Upper lobe of left lung (tissue), 6 donors: ENCODE measurements around the gene HABP2. TPM values are rescaled to one million over a fixed set of nuclear protein-coding genes. Genes with fewer than 3 reads are reported as not detected.

Experiments
- ATAC-seq, 2 donors: fragments of 200-7000 bp; cut with Tn5 transposase; one replicate each; pipeline ENCODE4 v1.9.1; 2022; ENCODE audit warnings: mild to moderate bottlenecking in 2 of 2, moderate library complexity in 2 of 2; ENCODE audit not compliant: low FRiP score in 2 of 2
- DNase-seq, 2 donors: peaks; one replicate each; pipeline ENCODE4 v3.0.0-alpha.2; 2019 to 2020
- H3K27ac ChIP-seq, 4 donors: fragments of 200-600 bp; sonication (generic); one replicate each; pipeline ENCODE4 v1.5.1; 2016 to 2019
- H3K27me3 ChIP-seq, 4 donors: fragments of 200-600 bp; sonication (generic); one replicate each; pipeline ENCODE4 v1.5.1; 2017 to 2019
- H3K36me3 ChIP-seq, 4 donors: fragments of 200-600 bp; sonication (generic); one replicate each; pipeline ENCODE4 v1.5.1; 2016 to 2019
- H3K4me1 ChIP-seq, 4 donors: fragments of 200-600 bp; sonication (generic); one replicate each; pipeline ENCODE4 v1.5.1; 2018 to 2019
- H3K4me3 ChIP-seq, 4 donors: fragments of 200-600 bp; sonication (generic); one replicate each; pipeline ENCODE4 v1.5.1; 2017 to 2019; ENCODE audit warnings: mild to moderate bottlenecking in 2 of 4, moderate library complexity in 1 of 4
- H3K9me3 ChIP-seq, 4 donors: fragments of 200-600 bp; sonication (generic); one replicate each; pipeline ENCODE4 v1.5.1; 2018 to 2019
- EP300 ChIP-seq, 4 donors: sonication (generic); formaldehyde crosslinking; IDR thresholded peaks; one replicate each; pipeline ENCODE4 v1.5.1; 2017; ENCODE audit warnings: antibody characterized with exemption in 4 of 4, control low read depth in 2 of 4
- POLR2A ChIP-seq, 4 donors: fragments of 450-650 bp; IDR thresholded peaks; one replicate each; pipeline ENCODE4 v1.5.1; 2016 to 2017; ENCODE audit warnings: antibody characterized with exemption in 4 of 4, mild to moderate bottlenecking in 2 of 4
- POLR2AphosphoS5 ChIP-seq, 2 donors: sonication (generic); formaldehyde crosslinking; IDR thresholded peaks; one replicate each; pipeline ENCODE4 v1.5.1; 2017; ENCODE audit warnings: antibody characterized with exemption in 2 of 2
- WGBS, 2 donors: methylation state at CpG; one replicate each; pipeline ENCODE4 v1.1.5; 2017 to 2018; 5-methylcytosine and 5-hydroxymethylcytosine counted together
- total RNA-seq, 6 donors: library from RNA; depleted of rRNA in 4 of 6; stranded (reverse); fragments of >200 nt in 4 of 6; gene quantifications; one replicate each; pipeline versions ENCODE4 v1.1.0 to v1.2.1, GENCODE V29; 2016 to 2021
- TF ChIP-seq, protein P1 (sequence below), 6 experiments: fragments of 450-650 bp in 4 of 6; fragments of 200-600 bp in 2 of 6; sonication (generic) in 2 of 6; IDR thresholded peaks; one replicate each; pipeline ENCODE4 v1.5.1; 2016 to 2019; ENCODE audit warnings: antibody characterized with exemption in 6 of 6
- donor health status: DM: no; HTN: no; CAD: no; lungs with moderate emphysema.
- donor health status: DM: no; HTN: yes; CAD: no; lungs with severe emphysema.

Gene HABP2
- 10 to 100 TPM in 1 of 6 donors, 1 to 10 TPM in 1, under 1 TPM in 2, not detected in 2; 0.15 to 10.3 (median 1.3) TPM for total RNA-seq

DNA sequence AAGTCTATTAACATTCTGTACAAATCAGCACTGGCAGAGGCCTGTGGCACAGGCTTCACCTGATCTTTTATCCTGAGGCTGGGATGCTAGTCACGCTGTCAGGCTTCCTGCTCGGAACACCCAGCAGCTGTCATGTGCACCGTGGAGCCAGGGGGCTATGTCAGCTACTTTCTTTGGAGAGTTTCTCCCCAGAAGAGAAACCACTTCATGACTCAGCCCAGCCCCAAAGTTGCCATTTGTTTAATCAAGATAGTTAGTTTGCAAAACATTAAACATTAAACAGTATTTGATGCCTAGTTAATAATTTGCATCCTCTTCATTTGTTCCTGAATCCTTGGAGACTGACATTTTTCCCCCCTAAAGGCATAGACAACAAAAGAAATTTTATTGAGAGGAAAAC is at the start of gene HABP2:
Gene HABP2, plus strand, starts transcription at position 353 of the 400 bp plus-strand sequence. CDS start 69 bp downstream, outside the sequence.
- Histone ChIP-seq H3K4me1 (peaks cover 0 to 8% (median 3%) of the 10 kb centered on the region in 4 donors), H3K27ac (no peak within 1 kb of the TSS), H3K4me3 (no peak within 1 kb of the TSS), H3K27me3 (peaks cover 0 to 4% (median 0%) of the 10 kb centered on the region in 4 donors), H3K36me3 (no peaks in the 10 kb centered on the region), H3K9me3 (no peaks in the 10 kb centered on the region)
- DNase-seq (no peak), ATAC-seq (no peak)
- TF ChIP-seq, protein P1, sequence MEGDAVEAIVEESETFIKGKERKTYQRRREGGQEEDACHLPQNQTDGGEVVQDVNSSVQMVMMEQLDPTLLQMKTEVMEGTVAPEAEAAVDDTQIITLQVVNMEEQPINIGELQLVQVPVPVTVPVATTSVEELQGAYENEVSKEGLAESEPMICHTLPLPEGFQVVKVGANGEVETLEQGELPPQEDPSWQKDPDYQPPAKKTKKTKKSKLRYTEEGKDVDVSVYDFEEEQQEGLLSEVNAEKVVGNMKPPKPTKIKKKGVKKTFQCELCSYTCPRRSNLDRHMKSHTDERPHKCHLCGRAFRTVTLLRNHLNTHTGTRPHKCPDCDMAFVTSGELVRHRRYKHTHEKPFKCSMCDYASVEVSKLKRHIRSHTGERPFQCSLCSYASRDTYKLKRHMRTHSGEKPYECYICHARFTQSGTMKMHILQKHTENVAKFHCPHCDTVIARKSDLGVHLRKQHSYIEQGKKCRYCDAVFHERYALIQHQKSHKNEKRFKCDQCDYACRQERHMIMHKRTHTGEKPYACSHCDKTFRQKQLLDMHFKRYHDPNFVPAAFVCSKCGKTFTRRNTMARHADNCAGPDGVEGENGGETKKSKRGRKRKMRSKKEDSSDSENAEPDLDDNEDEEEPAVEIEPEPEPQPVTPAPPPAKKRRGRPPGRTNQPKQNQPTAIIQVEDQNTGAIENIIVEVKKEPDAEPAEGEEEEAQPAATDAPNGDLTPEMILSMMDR (IDR thresholded peaks at IDR 0.05) = no peak
- no peak for TF ChIP-seq POLR2A (IDR thresholded peaks at IDR 0.05)
- no peak for TF ChIP-seq EP300 (IDR thresholded peaks at IDR 0.05)
- no peak for TF ChIP-seq POLR2AphosphoS5 (IDR thresholded peaks at IDR 0.05)
- 42 to 49% methylated on average over 3 of the region's 3 CpGs for WGBS, 2 donors

DNA sequence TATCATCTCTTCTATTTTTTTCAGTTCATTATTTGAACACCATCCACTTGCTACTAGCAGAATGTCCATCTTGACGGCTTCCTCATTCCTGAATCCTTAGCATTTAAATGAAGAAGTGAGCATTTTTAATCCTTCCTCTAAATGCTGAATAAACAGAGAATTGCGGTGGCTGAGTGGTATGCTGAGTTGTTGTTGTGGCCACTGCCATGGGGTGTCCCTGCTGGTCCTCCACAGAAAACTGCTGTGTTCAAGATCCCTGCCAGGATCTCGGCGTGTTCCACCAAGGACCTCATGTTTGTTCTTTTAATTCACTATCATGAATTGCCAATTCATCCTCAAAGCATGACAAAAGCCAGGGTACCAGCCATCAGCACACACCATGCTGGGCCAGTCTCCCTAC is 48.9 kb upstream of the HABP2 start:
- no peak overlapping the region for H3K27ac ChIP-seq
- no peaks in the 10 kb centered on the region for H3K36me3 ChIP-seq
- ATAC-seq = peak in 1 of 2 donors; percentile 43
- DNase-seq = no peak
- TF ChIP-seq POLR2AphosphoS5 (IDR thresholded peaks at IDR 0.05) (no peak), EP300 (IDR thresholded peaks at IDR 0.05) (no peak), POLR2A (IDR thresholded peaks at IDR 0.05) (no peak)
- TF ChIP-seq, protein P1 (IDR thresholded peaks at IDR 0.05) = no peak
- H3K27me3 ChIP-seq = no peaks in the 10 kb centered on the region
- WGBS, 2 donors = 44 to 79% methylated on average over 4 of the region's 4 CpGs
- H3K4me3 ChIP-seq = no peak overlapping the region
- no peaks in the 10 kb centered on the region for H3K9me3 ChIP-seq
- peaks cover under 1 to 11% (median 9%) of the 10 kb centered on the region in 4 donors for H3K4me1 ChIP-seq

DNA sequence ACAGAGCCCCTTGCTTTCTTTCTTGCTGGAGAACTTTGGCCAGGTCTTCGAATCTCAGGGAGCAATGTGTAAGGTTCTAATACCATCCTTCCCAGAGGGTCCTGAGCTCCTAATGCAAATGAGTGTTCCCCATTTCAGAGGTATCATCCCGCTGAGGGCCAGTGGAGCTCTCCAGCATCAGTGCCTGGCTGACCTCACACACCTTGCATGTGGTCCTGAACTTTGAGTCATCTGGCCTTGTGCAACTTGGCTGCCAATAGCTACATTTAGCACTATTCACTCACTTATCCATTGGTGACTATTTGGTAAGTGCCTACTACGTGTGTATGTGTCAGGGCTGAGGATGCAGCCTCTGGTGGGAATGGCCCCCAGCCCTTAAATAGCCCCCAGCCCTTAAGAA is 48.4 kb upstream of the HABP2 start:
- no peak for DNase-seq
- peak in 1 of 2 donors; percentile 8 for ATAC-seq

DNA sequence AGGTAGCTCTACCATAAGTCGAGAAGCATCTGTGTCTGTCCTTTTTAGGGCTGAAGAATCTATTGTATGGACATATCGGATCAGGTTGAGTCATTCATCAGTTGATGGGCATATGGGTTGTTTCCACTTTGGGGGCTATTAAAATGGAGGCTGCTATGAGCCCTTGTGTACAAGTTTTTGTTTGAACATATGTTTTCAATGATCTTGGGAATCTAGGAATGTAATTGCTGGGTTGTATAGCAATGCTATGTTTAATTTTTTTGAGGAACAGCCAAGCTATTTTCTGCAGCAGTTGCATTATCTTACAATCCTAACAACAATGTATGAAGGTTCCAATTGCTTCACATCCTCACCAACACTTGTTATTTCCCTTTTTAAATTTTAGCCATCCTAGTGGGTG is 46.4 kb upstream of the HABP2 start:
- WGBS, 2 donors = 80 to 95% methylated on average over 2 of the region's 2 CpGs
- no peaks in the 10 kb centered on the region for H3K36me3 ChIP-seq
- DNase-seq (no peak), ATAC-seq (no peak)
- H3K4me3 ChIP-seq = no peak overlapping the region
- H3K27me3 ChIP-seq = no peaks in the 10 kb centered on the region
- H3K27ac ChIP-seq = no peak overlapping the region
- TF ChIP-seq, protein P1 (IDR thresholded peaks at IDR 0.05) = no peak
- TF ChIP-seq POLR2A (IDR thresholded peaks at IDR 0.05) (no peak), EP300 (IDR thresholded peaks at IDR 0.05) (no peak), POLR2AphosphoS5 (IDR thresholded peaks at IDR 0.05) (no peak)
- H3K4me1 ChIP-seq = no peaks in the 10 kb centered on the region
- peaks cover 0 to 5% (median 1%) of the 10 kb centered on the region in 4 donors for H3K9me3 ChIP-seq

More for the DNA sequence above, 48.4 kb upstream of the HABP2 start:
- 58 to 82% methylated on average over 2 to 3 of the region's 3 CpGs for WGBS, 2 donors
- Histone ChIP-seq H3K27ac (no peak overlapping the region), H3K4me1 (peaks cover 0 to 7% (median 6%) of the 10 kb centered on the region in 4 donors), H3K27me3 (no peaks in the 10 kb centered on the region), H3K9me3 (no peaks in the 10 kb centered on the region), H3K36me3 (no peaks in the 10 kb centered on the region), H3K4me3 (no peak overlapping the region)
- TF ChIP-seq, protein P1 (IDR thresholded peaks at IDR 0.05) = no peak
- TF ChIP-seq EP300 (IDR thresholded peaks at IDR 0.05) (no peak), POLR2A (IDR thresholded peaks at IDR 0.05) (no peak), POLR2AphosphoS5 (IDR thresholded peaks at IDR 0.05) (no peak)

DNA sequence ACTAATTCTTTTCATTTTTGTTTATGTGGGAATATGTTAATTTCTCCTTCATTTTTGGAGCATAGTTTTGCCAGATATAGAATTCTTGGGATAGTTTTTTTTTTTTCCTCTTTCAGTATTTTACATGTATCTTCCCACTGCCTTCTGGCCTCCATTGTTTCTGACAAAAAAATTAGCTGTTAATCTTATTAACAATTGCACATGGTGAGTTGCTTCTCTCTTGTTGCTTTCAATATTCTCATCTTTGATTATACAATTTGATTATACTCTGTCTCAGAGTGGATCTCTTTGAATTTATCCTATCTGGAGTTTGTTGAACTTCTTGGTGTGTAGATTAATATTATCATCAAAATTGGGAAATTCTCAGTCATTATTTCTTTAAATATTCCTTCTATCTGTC is 41.4 kb upstream of the HABP2 start:
- Histone ChIP-seq H3K4me1 (no peaks in the 10 kb centered on the region), H3K4me3 (no peak overlapping the region), H3K27ac (no peak overlapping the region), H3K36me3 (no peaks in the 10 kb centered on the region), H3K27me3 (no peaks in the 10 kb centered on the region), H3K9me3 (peaks cover 0 to 7% (median 6%) of the 10 kb centered on the region in 4 donors)
- DNase-seq (no peak), ATAC-seq (no peak)
- no peak for TF ChIP-seq EP300 (IDR thresholded peaks at IDR 0.05)
- no peak for TF ChIP-seq POLR2AphosphoS5 (IDR thresholded peaks at IDR 0.05)
- TF ChIP-seq, protein P1 (IDR thresholded peaks at IDR 0.05) = no peak
- no peak for TF ChIP-seq POLR2A (IDR thresholded peaks at IDR 0.05)
